ENCODE measurements around the gene CCDC28A.

- TF ChIP-seq, protein P1, sequence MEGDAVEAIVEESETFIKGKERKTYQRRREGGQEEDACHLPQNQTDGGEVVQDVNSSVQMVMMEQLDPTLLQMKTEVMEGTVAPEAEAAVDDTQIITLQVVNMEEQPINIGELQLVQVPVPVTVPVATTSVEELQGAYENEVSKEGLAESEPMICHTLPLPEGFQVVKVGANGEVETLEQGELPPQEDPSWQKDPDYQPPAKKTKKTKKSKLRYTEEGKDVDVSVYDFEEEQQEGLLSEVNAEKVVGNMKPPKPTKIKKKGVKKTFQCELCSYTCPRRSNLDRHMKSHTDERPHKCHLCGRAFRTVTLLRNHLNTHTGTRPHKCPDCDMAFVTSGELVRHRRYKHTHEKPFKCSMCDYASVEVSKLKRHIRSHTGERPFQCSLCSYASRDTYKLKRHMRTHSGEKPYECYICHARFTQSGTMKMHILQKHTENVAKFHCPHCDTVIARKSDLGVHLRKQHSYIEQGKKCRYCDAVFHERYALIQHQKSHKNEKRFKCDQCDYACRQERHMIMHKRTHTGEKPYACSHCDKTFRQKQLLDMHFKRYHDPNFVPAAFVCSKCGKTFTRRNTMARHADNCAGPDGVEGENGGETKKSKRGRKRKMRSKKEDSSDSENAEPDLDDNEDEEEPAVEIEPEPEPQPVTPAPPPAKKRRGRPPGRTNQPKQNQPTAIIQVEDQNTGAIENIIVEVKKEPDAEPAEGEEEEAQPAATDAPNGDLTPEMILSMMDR (conservative IDR thresholded peaks at IDR 0.05), result no peak
- TF ChIP-seq EZH2 (IDR thresholded peaks at IDR 0.05; ENCODE audit: low read depth), result no peak
Measured at GRCh38 chr6:138772596-138773176, 883 bp upstream of the CCDC28A start.

Measured in PC-9 (cell line).